A673 (cell line): ENCODE data around the gene BRD9.

ENCODE experiments used
- CTCF ChIP-seq: fragments of 300-800, 200-600 bp; sonication (generic); conservative IDR thresholded peaks from 2 replicates; pipeline ENCODE4 v1.5.1; 2017; ENCODE audit warnings: low read depth, mild to moderate bottlenecking, antibody characterized with exemption, low read length, moderate library complexity, mixed read lengths
- EZH2 ChIP-seq: fragments of 200-600 bp; sonication (generic); IDR thresholded peaks from 2 replicates; pipeline ENCODE4 v1.6.1; 2017; ENCODE audit warnings: borderline replicate concordance, low read depth, mild to moderate bottlenecking, mixed read lengths, antibody characterized with exemption, low read length; ENCODE audit not compliant: poor library complexity, severe bottlenecking

GRCh38 chr5:910769-911160 lies 18.2 kb upstream of the BRD9 start:
- TF ChIP-seq CTCF = no peak
- TF ChIP-seq EZH2 = no peak
